ENCODE measurements around the gene PRPF38A. TPM values are rescaled to one million over a fixed set of nuclear protein-coding genes. Genes with fewer than 3 reads are reported as not detected.

Gene PRPF38A
- total RNA-seq, 1 donor from 2014 or later: 62.7 TPM

GRCh38 chr1:52402860-52403240 lies 1.6 kb upstream of the PRPF38A start:
- Mint-ChIP-seq H3K27me3 (no peaks in the 10 kb centered on the region), H3K4me3 (ENCODE audit: low read depth) (peak overlapping the region; percentile 100), H3K4me1 (ENCODE audit: low read depth) (peaks cover 27% of the 10 kb centered on the region), H3K9me3 (ENCODE audit: low read depth) (no peaks in the 10 kb centered on the region), H3K36me3 (ENCODE audit: insufficient read depth) (peaks cover 9% of the 10 kb centered on the region), H3K27ac (no peak overlapping the region)
- DNase-seq (ENCODE audit: low spot score, unreplicated experiment): no peak
- no peak for TF ChIP-seq CTCF (IDR thresholded peaks at IDR 0.05; ENCODE audit: unreplicated experiment)

DNA sequence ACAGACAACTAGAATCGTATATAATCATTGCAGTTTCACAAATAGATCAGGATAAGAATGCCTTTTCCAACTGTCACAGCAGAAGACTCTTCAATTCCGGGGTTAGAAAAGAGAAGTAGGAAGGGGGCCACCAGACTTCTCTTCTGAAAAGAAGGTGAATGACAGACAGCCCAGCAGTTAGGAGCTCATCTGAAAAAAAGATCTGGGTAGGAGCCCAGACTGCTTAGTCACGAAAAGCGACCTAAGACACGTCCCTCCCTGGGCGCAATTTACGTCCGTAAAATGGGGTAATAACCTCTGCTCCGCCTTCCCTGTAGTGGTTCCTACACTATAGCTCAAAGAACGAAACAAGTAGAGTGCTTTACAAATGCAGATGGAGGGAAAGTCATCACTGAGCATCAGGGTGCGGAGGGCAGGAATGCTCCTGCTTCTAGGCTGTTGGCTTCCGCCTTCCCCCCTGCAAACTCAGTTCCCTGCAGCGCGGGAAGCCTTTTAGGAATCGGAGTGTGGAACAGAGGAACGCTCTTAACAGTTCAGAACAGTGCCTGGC lies 761 bp upstream of the PRPF38A start:
- TF ChIP-seq CTCF (IDR thresholded peaks at IDR 0.05; ENCODE audit: unreplicated experiment): no peak
- peaks cover 27% of the 10 kb centered on the region for H3K4me1 Mint-ChIP-seq (ENCODE audit: low read depth)
- H3K36me3 Mint-ChIP-seq (ENCODE audit: insufficient read depth): peaks cover 13% of the 10 kb centered on the region
- no peaks in the 10 kb centered on the region for H3K27me3 Mint-ChIP-seq
- H3K4me3 Mint-ChIP-seq (ENCODE audit: low read depth): peak overlapping the region; percentile 100
- no peaks in the 10 kb centered on the region for H3K9me3 Mint-ChIP-seq (ENCODE audit: low read depth)
- DNase-seq (ENCODE audit: low spot score, unreplicated experiment): no peak
- H3K27ac Mint-ChIP-seq: peak overlapping the region; percentile 99

DNA sequence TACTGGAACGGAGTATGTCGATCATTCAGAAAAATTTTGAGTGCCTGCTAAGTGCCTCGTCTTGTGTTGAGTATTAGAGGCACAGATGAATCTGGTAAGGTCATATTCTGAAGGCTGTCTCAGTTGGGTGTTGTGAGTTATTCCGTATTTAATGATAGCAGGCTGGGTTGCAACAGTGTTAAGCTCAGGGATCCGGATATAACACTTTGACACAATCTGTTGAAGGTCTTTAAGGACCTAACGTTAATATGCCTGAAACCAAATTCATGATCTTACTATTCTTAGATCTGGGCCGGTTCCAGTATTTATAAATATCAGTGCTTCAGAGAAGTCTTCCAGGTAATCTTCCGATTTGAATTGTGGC lies 555 bp downstream of the PRPF38A start:
- H3K4me1 Mint-ChIP-seq (ENCODE audit: low read depth): peaks cover 27% of the 10 kb centered on the region
- no peaks in the 10 kb centered on the region for H3K9me3 Mint-ChIP-seq (ENCODE audit: low read depth)
- DNase-seq (ENCODE audit: low spot score, unreplicated experiment): no peak
- TF ChIP-seq CTCF (IDR thresholded peaks at IDR 0.05; ENCODE audit: unreplicated experiment): no peak
- H3K4me3 Mint-ChIP-seq (ENCODE audit: low read depth): peak overlapping the region; percentile 100
- no peaks in the 10 kb centered on the region for H3K27me3 Mint-ChIP-seq
- peaks cover 16% of the 10 kb centered on the region for H3K36me3 Mint-ChIP-seq (ENCODE audit: insufficient read depth)
- H3K27ac Mint-ChIP-seq: peak overlapping the region; percentile 99

GRCh38 chr1:52413410-52413989 lies 9.1 kb downstream of the PRPF38A start:
- Mint-ChIP-seq H3K36me3 (ENCODE audit: insufficient read depth) (peaks cover 25% of the 10 kb centered on the region), H3K27me3 (no peaks in the 10 kb centered on the region), H3K4me3 (ENCODE audit: low read depth) (no peak overlapping the region), H3K9me3 (ENCODE audit: low read depth) (no peaks in the 10 kb centered on the region), H3K4me1 (ENCODE audit: low read depth) (no peaks in the 10 kb centered on the region), H3K27ac (peak overlapping the region; percentile 71)
- no peak for DNase-seq (ENCODE audit: low spot score, unreplicated experiment)
- TF ChIP-seq CTCF (IDR thresholded peaks at IDR 0.05; ENCODE audit: unreplicated experiment): no peak

DNA sequence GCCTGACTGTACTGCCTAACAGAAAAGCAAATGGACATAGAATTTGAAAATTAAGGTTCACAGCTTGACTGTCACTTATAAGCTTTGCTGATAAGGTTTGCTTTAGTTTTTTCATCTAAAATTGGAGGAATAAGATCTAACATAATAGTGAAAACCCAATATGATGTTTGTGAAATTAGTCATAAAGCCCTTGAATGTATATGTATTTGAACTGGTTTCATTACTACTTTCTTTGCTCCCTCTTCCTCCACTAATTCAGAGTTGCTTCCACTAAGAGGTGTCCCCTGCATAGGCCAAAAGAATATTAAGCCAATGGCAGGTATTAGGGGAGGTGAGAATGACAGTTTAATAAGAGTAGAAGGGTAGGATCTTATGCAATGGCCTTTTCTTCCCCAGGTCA lies 10.5 kb downstream of the PRPF38A start:
- no peak for TF ChIP-seq CTCF (IDR thresholded peaks at IDR 0.05; ENCODE audit: unreplicated experiment)
- no peaks in the 10 kb centered on the region for H3K9me3 Mint-ChIP-seq (ENCODE audit: low read depth)
- peaks cover 28% of the 10 kb centered on the region for H3K36me3 Mint-ChIP-seq (ENCODE audit: insufficient read depth)
- H3K27me3 Mint-ChIP-seq: no peaks in the 10 kb centered on the region
- DNase-seq (ENCODE audit: low spot score, unreplicated experiment): no peak
- H3K27ac Mint-ChIP-seq: no peak overlapping the region
- no peak overlapping the region for H3K4me3 Mint-ChIP-seq (ENCODE audit: low read depth)
- no peaks in the 10 kb centered on the region for H3K4me1 Mint-ChIP-seq (ENCODE audit: low read depth)

All from progenitor cell of endocrine pancreas (in vitro differentiated cells).